ENCODE results near the gene YJEFN3.
A peak's percentile ranks its signal among the peaks of the same experiment; 100 is the strongest.

Gene YJEFN3

DNA sequence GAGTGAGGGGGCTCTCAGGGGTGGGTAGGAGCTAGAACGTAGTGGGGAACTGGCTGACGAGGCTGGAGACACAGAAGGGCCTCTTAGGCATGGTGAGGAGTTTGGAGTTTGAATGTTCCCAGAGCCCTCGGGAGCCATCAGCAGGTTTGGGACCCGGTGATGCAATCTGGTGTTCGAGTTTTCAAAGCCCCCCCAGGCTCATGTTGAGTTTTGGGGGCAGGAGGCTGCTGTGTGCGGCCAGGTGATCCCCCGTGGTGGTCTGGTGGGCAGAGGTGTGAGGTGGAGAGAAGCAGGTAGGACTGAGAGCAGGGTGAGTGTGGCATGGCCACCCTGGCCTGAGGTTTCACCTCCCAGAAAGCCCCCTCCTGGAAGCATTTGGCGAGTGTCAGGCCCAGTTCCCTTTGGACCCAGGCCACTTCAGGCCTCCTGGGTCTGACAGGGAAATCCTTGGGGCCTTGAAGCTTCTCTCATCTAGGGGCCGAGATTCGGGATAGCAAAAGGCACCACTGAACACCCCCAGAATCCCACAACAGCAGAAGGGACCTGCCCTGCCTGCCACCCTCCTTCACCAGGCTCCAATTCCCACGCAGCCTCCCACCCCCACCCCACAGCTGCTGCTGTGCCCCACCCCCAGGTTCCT lies 1.2 kb downstream of the YJEFN3 start:
- peaks cover 14% of the 10 kb centered on the region for H3K4me1 ChIP-seq (ENCODE audit: insufficient read depth, low read length)

DNA sequence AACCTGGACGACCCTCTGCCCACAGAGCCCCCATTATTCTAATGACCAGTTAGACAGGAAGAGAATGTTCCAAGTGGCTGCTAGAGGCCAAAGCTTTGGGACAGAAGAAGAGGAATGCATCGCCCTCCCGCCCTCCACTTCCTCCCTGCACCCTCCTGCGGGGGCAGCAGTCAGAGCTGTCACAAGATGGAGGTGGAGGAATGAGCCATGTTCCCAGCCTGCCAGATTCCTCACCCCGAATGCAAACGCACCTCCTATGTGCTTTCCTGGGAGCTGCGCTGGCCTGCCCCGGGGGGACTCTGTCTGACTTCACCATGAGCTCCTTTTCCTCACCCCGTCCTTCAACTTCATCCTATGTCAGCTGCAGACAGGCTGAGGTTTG lies 1.7 kb downstream of the YJEFN3 start:
- no peaks in the 10 kb centered on the region for H3K9me3 ChIP-seq (ENCODE audit: low read length)
- H3K4me1 ChIP-seq (ENCODE audit: insufficient read depth, low read length) = peaks cover 14% of the 10 kb centered on the region
- H3K27ac ChIP-seq (ENCODE audit: low read depth, low read length) = no peak overlapping the region
- peaks cover 18% of the 10 kb centered on the region for H3K36me3 ChIP-seq (ENCODE audit: insufficient read depth, low read length)
- H3K27me3 ChIP-seq (ENCODE audit: control insufficient read depth in 1 of 2, insufficient read depth in 2 of 2, low read length in 2 of 2) = no peaks in the 10 kb centered on the region
- no peak overlapping the region for H3K9ac ChIP-seq (ENCODE audit: low read length)
- H3K4me3 ChIP-seq (ENCODE audit: low read depth in 1 of 2, low read length in 2 of 2) = no peak overlapping the region

More for the DNA sequence above, 1.2 kb downstream of the YJEFN3 start:
- Histone ChIP-seq H3K27ac (ENCODE audit: low read depth, low read length) (no peak overlapping the region), H3K9me3 (ENCODE audit: low read length) (no peaks in the 10 kb centered on the region), H3K27me3 (ENCODE audit: control insufficient read depth in 1 of 2, insufficient read depth in 2 of 2, low read length in 2 of 2) (no peaks in the 10 kb centered on the region), H3K36me3 (ENCODE audit: insufficient read depth, low read length) (peaks cover 18% of the 10 kb centered on the region), H3K9ac (ENCODE audit: low read length) (no peak overlapping the region), H3K4me3 (ENCODE audit: low read depth in 1 of 2, low read length in 2 of 2) (no peak overlapping the region)

DNA sequence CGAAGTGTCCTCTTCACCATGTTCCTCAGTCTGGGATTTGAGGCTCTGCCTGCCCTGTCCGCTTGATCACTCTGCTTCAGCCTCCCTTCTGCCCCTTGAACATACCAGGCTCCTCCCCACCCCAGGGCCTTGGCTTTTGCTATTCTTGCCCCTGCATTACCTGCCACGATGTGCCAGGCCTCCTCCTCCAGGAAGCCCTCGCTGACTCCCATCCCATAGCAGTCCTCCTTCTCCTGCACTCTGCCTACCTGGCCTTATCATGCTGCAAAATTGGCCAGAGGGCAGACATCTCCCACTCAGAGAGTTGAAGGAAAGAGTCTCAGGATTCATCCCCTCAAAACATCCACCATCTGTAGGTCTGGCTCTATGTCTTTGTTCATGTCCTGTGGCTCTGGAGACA lies 2.2 kb downstream of the YJEFN3 start:
- no peak overlapping the region for H3K27ac ChIP-seq (ENCODE audit: low read depth, low read length)
- H3K9me3 ChIP-seq (ENCODE audit: low read length) = no peaks in the 10 kb centered on the region
- H3K36me3 ChIP-seq (ENCODE audit: insufficient read depth, low read length) = peaks cover 18% of the 10 kb centered on the region
- no peak overlapping the region for H3K9ac ChIP-seq (ENCODE audit: low read length)
- H3K27me3 ChIP-seq (ENCODE audit: control insufficient read depth in 1 of 2, insufficient read depth in 2 of 2, low read length in 2 of 2) = no peaks in the 10 kb centered on the region
- peaks cover 14% of the 10 kb centered on the region for H3K4me1 ChIP-seq (ENCODE audit: insufficient read depth, low read length)
- H3K4me3 ChIP-seq (ENCODE audit: low read depth in 1 of 2, low read length in 2 of 2) = no peak overlapping the region

DNA sequence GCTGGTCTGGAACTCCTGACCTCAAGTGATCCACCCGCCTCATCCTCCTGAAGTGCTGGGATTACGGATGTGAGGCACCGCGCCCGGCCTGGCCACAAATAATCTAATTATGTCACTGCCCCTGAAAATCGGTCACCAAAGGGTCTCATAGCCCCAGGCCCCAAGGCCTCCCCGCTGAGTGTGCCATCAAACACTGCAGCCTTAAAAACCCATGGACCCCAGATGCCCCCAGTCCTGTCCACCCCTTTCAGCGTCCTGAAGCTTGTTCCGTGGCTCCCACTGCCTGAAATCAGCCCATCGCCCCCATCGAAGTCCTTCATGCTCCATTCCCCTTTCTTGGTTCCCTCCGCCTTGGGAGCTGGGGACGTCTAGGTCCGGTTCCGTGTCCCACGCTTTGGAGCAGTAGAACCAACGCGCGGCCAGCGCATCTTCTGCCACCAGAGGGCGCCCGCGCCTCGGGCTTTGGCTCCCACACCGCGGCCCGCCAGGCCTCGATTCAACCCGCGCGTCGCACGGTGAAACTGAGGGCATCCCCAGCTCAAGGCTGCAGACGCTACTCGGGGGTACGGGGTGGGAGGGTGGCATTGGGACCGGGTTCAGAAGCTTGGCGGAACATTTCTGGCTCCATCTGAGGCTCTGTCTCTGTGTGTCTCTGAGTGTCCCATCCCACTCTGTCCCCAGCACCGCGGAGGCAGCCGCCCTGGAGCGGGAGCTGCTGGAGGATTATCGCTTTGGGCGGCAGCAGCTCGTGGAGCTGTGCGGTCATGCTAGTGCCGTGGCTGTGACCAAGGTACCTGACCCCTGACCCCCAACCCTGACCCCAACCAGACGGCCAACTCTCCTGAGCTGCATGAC lies 3.5 kb downstream of the YJEFN3 start:
- H3K27ac ChIP-seq (ENCODE audit: low read depth, low read length) = no peak overlapping the region
- H3K9ac ChIP-seq (ENCODE audit: low read length) = no peak overlapping the region
- H3K4me3 ChIP-seq (ENCODE audit: low read depth in 1 of 2, low read length in 2 of 2) = no peak overlapping the region

DNA sequence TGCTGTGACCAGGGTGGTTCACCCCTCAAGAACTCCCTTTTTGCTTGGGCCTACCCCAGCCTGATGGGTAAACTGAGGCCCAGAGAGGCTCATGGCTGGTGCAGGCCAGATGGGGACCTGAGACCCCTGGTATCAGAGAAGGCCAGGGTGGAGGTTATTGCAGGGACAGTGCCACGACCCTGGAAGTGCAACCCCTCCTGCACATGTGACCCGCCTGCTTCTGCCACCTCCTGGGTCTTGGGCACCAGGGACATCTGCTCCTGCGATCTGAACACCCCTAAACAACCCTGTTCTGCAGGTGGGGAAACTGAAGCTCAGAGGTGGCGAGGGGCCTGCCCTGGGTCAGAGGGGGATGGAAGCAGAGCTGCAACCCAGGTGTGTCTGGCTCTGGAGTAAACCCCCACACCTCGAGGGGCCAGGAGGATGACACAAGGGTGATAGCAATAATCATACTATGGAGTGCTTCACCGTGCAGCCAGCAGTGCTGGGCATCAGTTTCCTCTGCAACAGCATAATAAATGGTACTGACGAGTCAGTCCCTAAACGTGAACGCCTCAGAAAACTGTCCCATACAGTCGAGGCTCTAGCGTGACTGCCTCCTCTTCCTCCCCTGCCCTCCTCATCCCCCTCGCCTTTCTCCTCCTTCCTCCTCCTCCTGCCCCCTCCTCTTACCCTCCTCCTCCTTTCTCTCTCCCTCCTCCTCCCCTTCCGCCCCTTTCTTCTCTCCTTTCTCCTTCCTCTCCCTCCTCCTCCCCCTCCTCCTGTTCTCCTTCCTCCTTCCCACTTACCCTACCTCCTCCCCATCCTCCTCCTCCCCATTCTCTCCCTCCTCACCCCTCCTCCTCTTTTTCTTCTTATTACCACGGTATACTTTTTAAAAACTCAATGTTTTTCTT lies 4.3 kb downstream of the YJEFN3 start:
- no peak overlapping the region for H3K9ac ChIP-seq (ENCODE audit: low read length)
- H3K4me3 ChIP-seq (ENCODE audit: low read depth in 1 of 2, low read length in 2 of 2) = no peak overlapping the region

More for the DNA sequence above, 3.5 kb downstream of the YJEFN3 start:
- H3K9me3 ChIP-seq (ENCODE audit: low read length) = no peaks in the 10 kb centered on the region
- peaks cover 0 to under 1% of the 10 kb centered on the region in 2 donors for H3K27me3 ChIP-seq (ENCODE audit: control insufficient read depth in 1 of 2, insufficient read depth in 2 of 2, low read length in 2 of 2)
- H3K4me1 ChIP-seq (ENCODE audit: insufficient read depth, low read length) = peaks cover 14% of the 10 kb centered on the region
- H3K36me3 ChIP-seq (ENCODE audit: insufficient read depth, low read length) = peaks cover 12% of the 10 kb centered on the region

DNA sequence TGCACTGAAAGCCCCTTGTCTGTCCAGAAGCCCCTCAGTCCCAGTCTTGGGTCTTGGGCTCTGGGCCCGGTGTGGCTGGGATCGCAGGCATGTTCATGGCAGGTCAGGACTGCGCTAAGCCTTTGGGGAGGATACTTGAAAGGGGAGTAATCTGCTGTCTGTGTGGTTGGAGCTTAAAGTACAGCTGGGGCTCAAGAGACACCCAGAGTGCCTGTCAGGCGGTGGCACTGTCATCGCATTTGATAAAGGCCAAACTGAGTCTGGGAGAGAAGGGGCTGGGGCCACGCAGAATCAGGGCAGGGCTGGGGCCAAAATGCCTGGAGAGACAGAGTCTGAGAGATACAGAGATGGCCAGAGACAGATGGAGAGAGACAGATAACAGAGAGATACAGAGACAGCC lies 5.1 kb downstream of the YJEFN3 start:
- no peak overlapping the region for H3K9ac ChIP-seq (ENCODE audit: low read length)
- no peaks in the 10 kb centered on the region for H3K36me3 ChIP-seq (ENCODE audit: insufficient read depth, low read length)
- H3K27ac ChIP-seq (ENCODE audit: low read depth, low read length) = no peak overlapping the region
- no peaks in the 10 kb centered on the region for H3K9me3 ChIP-seq (ENCODE audit: low read length)
- H3K4me3 ChIP-seq (ENCODE audit: low read depth in 1 of 2, low read length in 2 of 2) = no peak overlapping the region
- H3K4me1 ChIP-seq (ENCODE audit: insufficient read depth, low read length) = peaks cover 27% of the 10 kb centered on the region
- peaks cover 5 to 17% of the 10 kb centered on the region in 2 donors for H3K27me3 ChIP-seq (ENCODE audit: control insufficient read depth in 1 of 2, insufficient read depth in 2 of 2, low read length in 2 of 2)

More for the DNA sequence above, 4.3 kb downstream of the YJEFN3 start:
- no peaks in the 10 kb centered on the region for H3K9me3 ChIP-seq (ENCODE audit: low read length)
- peaks cover 19% of the 10 kb centered on the region for H3K4me1 ChIP-seq (ENCODE audit: insufficient read depth, low read length)
- no peak overlapping the region for H3K27ac ChIP-seq (ENCODE audit: low read depth, low read length)
- peaks cover 4% of the 10 kb centered on the region for H3K36me3 ChIP-seq (ENCODE audit: insufficient read depth, low read length)
- H3K27me3 ChIP-seq (ENCODE audit: control insufficient read depth in 1 of 2, insufficient read depth in 2 of 2, low read length in 2 of 2) = peaks cover 5 to 9% of the 10 kb centered on the region in 2 donors

DNA sequence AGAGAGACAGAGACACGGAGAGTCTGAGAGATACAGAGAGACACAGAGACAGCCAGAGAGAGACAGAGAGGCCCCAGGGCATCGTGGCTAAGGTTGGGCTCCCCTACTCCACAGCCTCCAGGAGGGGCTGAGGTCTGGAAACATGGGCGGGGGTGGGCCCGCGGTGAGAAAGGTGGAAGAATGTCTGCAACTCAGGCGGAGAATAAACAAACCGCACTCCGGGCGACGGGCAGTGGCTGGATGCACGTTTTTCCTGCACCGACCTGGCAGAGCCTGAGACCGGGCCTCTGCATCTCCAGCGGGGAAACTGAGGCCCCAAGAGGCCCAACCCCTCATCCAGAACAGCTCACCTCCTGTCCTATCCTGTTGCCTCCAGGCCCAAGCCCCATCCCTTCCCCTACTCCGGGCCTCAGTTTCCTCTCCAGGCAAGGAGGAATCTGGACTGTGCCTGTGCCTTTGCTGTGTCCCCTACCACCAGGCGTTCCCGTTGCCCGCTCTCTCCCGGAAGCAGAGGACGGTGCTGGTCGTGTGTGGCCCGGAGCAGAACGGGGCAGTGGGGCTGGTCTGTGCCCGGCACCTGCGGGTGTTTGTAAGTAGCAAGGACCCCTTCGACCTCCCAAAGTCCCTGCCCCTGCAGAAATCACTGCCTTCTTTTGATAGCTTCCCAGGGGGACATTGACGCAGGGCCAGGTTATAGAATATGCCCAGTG lies 6.0 kb downstream of the YJEFN3 start:
- Histone ChIP-seq H3K27ac (ENCODE audit: low read depth, low read length) (no peak overlapping the region), H3K36me3 (ENCODE audit: insufficient read depth, low read length) (no peaks in the 10 kb centered on the region), H3K27me3 (ENCODE audit: control insufficient read depth in 1 of 2, insufficient read depth in 2 of 2, low read length in 2 of 2) (peaks cover 5 to 26% of the 10 kb centered on the region in 2 donors), H3K9me3 (ENCODE audit: low read length) (no peaks in the 10 kb centered on the region), H3K4me3 (ENCODE audit: low read depth in 1 of 2, low read length in 2 of 2) (no peak overlapping the region), H3K9ac (ENCODE audit: low read length) (no peak overlapping the region), H3K4me1 (ENCODE audit: insufficient read depth, low read length) (peaks cover 23% of the 10 kb centered on the region)

DNA sequence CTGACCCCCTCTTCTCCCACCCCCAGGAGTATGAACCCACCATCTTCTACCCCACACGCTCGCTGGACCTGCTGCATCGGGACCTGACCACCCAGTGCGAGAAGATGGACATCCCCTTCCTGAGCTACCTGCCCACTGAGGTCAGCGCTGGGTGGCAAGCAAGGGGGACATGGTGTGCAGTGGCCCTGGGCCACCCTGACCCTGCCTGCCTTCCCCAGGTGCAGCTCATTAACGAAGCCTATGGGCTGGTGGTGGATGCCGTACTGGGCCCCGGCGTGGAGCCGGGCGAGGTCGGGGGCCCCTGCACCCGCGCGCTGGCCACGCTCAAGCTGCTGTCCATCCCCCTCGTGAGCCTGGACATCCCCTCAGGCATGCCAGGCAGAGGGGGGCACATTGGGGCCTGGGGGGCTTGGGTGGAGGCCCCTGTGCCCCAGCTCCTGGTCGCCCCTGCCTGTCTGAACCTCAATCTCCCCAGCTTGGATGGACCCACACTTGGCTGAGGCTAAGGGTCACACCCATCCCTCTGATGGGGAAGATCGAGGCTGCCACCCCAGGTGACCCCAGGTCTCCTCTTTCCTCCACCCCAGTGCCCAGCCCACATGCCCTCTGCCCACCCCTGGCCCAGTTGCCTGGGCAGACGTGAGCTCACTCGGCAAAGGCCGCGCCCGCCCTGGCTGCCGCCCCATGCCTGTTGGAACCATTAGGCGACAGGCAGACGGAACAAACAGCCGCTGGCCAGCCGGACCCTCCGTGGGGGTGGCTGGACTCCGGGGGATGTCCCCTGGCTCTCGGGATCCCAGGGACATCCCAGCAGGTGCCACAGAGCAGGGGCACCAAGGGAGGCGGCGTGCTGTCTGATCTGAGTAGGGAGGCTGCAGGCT lies 6.8 kb downstream of the YJEFN3 start:
- Histone ChIP-seq H3K27ac (ENCODE audit: low read depth, low read length) (no peak overlapping the region), H3K4me1 (ENCODE audit: insufficient read depth, low read length) (peaks cover 24% of the 10 kb centered on the region), H3K36me3 (ENCODE audit: insufficient read depth, low read length) (no peaks in the 10 kb centered on the region)

DNA sequence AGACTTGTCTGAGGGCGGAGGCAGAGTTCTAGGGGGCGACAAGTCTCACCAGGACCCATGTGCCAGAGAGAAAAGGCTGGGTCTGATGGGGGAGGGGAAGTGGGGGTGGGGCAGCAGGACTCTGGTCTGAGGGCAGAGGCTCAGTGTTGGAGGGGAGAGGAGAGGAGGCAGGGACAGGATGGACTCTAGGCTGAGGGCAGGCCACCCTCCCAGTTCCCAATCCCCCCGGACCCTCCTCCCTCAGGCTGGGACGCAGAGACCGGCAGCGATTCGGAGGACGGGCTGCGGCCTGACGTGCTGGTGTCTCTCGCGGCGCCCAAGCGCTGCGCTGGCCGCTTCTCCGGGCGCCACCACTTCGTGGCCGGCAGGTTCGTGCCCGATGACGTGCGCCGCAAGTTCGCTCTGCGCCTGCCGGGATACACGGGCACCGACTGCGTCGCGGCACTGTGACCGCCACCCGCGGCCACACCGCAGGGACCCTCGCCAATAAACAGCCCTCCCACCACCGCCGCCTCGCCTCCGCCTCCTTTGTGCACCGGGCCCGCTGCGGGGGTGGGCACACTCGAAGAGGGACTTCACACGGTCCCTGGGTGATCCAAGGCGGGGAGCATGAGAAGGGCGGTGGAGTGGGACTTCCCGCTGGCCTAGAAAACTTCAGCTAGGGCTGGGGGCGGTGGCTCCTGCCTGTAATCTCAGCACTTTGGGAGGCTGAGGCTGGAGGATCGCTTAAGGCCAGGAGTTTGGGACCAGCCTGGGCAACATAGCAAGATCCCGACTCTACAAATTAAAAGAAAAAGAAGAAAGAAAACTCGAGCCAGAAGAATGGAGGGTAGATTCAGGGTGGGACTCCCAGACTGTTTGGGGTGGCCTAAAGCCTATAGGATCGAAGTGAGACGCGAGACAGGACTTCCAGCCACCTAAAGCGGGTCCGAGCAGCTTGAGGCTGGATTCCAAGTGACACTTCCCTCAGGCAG lies 8.7 kb downstream of the YJEFN3 start:
- no peak overlapping the region for H3K27ac ChIP-seq (ENCODE audit: low read depth, low read length)
- H3K9me3 ChIP-seq (ENCODE audit: low read length) = no peaks in the 10 kb centered on the region
- peak overlapping the region in 1 of 2 donors; percentile 8 for H3K4me3 ChIP-seq (ENCODE audit: low read depth in 1 of 2, low read length in 2 of 2)
- peaks cover 12 to 52% of the 10 kb centered on the region in 2 donors for H3K27me3 ChIP-seq (ENCODE audit: control insufficient read depth in 1 of 2, insufficient read depth in 2 of 2, low read length in 2 of 2)
- H3K4me1 ChIP-seq (ENCODE audit: insufficient read depth, low read length) = peaks cover 30% of the 10 kb centered on the region
- no peak overlapping the region for H3K9ac ChIP-seq (ENCODE audit: low read length)
- no peaks in the 10 kb centered on the region for H3K36me3 ChIP-seq (ENCODE audit: insufficient read depth, low read length)

More for the DNA sequence above, 6.8 kb downstream of the YJEFN3 start:
- H3K27me3 ChIP-seq (ENCODE audit: control insufficient read depth in 1 of 2, insufficient read depth in 2 of 2, low read length in 2 of 2) = peaks cover 5 to 34% of the 10 kb centered on the region in 2 donors
- H3K4me3 ChIP-seq (ENCODE audit: low read depth in 1 of 2, low read length in 2 of 2) = no peak overlapping the region
- no peak overlapping the region for H3K9ac ChIP-seq (ENCODE audit: low read length)
- no peaks in the 10 kb centered on the region for H3K9me3 ChIP-seq (ENCODE audit: low read length)

Measured in muscle layer of colon (tissue), 2 donors.